Measurements from ENCODE around the gene CMC2.

Gene CMC2

DNA sequence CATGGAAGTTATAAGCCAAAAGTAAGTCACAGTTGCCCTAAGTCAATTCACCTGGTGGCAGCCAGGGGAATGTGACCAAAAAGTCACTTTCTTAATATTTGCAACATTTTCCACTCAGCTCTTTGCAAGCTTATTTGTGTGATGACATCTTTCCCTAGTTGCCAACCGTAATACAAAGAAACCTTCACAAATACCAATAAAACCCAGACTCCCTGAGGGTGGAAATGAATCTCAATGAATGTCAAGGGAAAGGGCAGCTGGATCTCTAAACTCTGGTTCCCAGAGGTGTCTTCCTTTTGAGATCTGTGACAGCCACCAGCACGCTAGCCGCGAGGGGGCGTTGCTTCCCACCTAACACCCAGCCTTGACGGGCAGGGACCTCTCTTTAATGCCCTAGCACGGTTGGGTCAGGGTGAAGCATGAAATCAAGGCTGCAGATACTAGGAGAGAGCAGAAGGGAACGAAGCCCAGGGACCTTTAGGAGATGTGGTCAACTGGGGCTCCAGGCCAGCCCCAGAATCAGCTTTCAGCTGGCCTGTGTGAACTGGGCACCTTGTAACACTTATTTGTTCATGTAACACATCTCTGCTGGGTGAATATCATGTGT is 82.2 kb downstream of the CMC2 start:
- no peak for DNase-seq

DNA sequence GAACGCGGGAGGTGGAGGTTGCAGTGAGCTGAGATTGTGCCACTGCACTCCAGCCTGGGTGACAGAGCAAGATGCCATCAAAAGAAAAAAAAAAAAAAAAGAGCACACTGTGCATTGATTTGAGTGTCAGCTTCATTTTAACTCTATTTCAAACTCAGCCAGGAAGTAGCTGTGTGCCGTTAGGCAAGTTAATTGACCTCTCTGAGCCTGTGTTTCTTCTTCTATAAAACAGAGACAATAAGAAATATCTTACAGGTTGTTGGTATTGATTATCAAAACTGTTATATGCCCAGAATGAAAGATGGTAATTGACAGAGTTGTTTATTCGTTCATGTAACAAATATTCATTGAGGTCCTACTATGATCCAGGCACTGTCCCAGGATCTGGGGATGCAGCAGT is 83.3 kb downstream of the CMC2 start:
- DNase-seq: no peak
